SW480 (cell line): Measurements from ENCODE around the gene SSR3.
"Not testable (repeated sequence)": the region's sequence is repeated elsewhere in the genome, so short reads cannot be mapped to it uniquely, and the experiment has no call there.

ENCODE experiments used
- DNase-seq: peaks from one replicate; pipeline ENCODE4 v3.0.0-alpha.2; 2016; ENCODE audit warnings: low spot score

SSR3 gene

GRCh38 chr3:156554842-156555687 is at the start of gene SSR3:
Gene SSR3 (minus strand): TSS chr3:156555117. CDS start chr3:156555089, 28 bp downstream.
- peak; percentile 99 for DNase-seq

GRCh38 chr3:156604064-156604641 is 49.2 kb upstream of the SSR3 start:
- DNase-seq = no peak

- DNase-seq = no peak
Measured at GRCh38 chr3:156603379-156604017, 48.6 kb upstream of the SSR3 start.

GRCh38 chr3:156602424-156602823 is 47.5 kb upstream of the SSR3 start:
- DNase-seq = no peak

- DNase-seq = no peak
Measured at GRCh38 chr3:156601497-156601896, 46.6 kb upstream of the SSR3 start.

GRCh38 chr3:156600834-156601233 is 45.9 kb upstream of the SSR3 start:
- DNase-seq = no peak

- DNase-seq = no peak
Measured at GRCh38 chr3:156599089-156599874, 44.4 kb upstream of the SSR3 start.

- no peak for DNase-seq
Measured at GRCh38 chr3:156598413-156598812, 43.5 kb upstream of the SSR3 start.

- DNase-seq = no peak
Measured at GRCh38 chr3:156594219-156594683, 39.3 kb upstream of the SSR3 start.

- no peak for DNase-seq
Measured at GRCh38 chr3:156593814-156594213, 38.9 kb upstream of the SSR3 start.

- DNase-seq = not testable (repeated sequence)
Measured at GRCh38 chr3:156589806-156590205, 34.9 kb upstream of the SSR3 start.

- no peak for DNase-seq
Measured at GRCh38 chr3:156587760-156588069, 32.8 kb upstream of the SSR3 start.

GRCh38 chr3:156586905-156587759 is 32.2 kb upstream of the SSR3 start:
- no peak for DNase-seq

- no peak for DNase-seq
Measured at GRCh38 chr3:156583469-156583868, 28.6 kb upstream of the SSR3 start.

GRCh38 chr3:156582532-156583183 is 27.7 kb upstream of the SSR3 start:
- no peak for DNase-seq

- no peak for DNase-seq
Measured at GRCh38 chr3:156581954-156582353, 27.0 kb upstream of the SSR3 start.

GRCh38 chr3:156581033-156581432 is 26.1 kb upstream of the SSR3 start:
- DNase-seq = no peak

- no peak for DNase-seq
Measured at GRCh38 chr3:156579427-156579851, 24.5 kb upstream of the SSR3 start.

GRCh38 chr3:156577736-156578135 is 22.8 kb upstream of the SSR3 start:
- DNase-seq = no peak

GRCh38 chr3:156576651-156577348 is 21.9 kb upstream of the SSR3 start:
- no peak for DNase-seq
